IMR-90 (cell line): Measurements from ENCODE around the gene CAST. TPM values are rescaled to one million over a fixed set of nuclear protein-coding genes. Genes with fewer than 3 reads are reported as not detected.

ENCODE experiments used
- ATAC-seq: fragments of 200-7000 bp; cut with Tn5 transposase; 2 replicates; pipeline ENCODE4 v1.9.1; 2020; ENCODE audit warnings: low read depth, mild to moderate bottlenecking, moderate library complexity
- BruUV-seq: library from RNA; stranded (reverse); fragments of 400-500 nt; replicated peaks from 2 replicates; lab custom pipeline; 2021; lab: Mats Ljungman, UMichigan
- CTCF ChIA-PET: fragments of 300-600 bp; formaldehyde crosslinking; extraction: SDS; loops from one replicate; lab custom pipeline; 2021; ENCODE audit warnings: antibody characterized with exemption; lab: Yijun Ruan, JAX
- POLR2A ChIA-PET: fragments of 300-600 bp; sonication (Branson Sonifier 250); formaldehyde crosslinking; loops from one replicate; lab custom pipeline; 2022; ENCODE audit warnings: antibody characterized with exemption; ENCODE audit not compliant: unreplicated experiment; lab: Charles Lee
- DNase-seq: peaks from one replicate; pipeline ENCODE4 v3.0.0; 2013
- H2AFZ ChIP-seq: replicated peaks from 2 replicates; pipeline ENCODE3; 2013; ENCODE audit warnings: low read length, mild to moderate bottlenecking; ENCODE audit not compliant: poor library complexity
- H2AK5ac ChIP-seq: 2 replicates; pipeline ENCODE4 v1.6.1; 2013; ENCODE audit warnings: low read depth, low read length, inconsistent platforms
- H2AK9ac ChIP-seq: replicated peaks from 2 replicates; pipeline ENCODE3; 2013; ENCODE audit warnings: mild to moderate bottlenecking, low read depth, low read length, moderate library complexity; ENCODE audit not compliant: poor library complexity
- H2BK120ac ChIP-seq: 2 replicates; pipeline ENCODE4 v1.6.1; 2013; ENCODE audit warnings: low read depth, low read length, inconsistent platforms
- H2BK15ac ChIP-seq: 3 replicates; pipeline ENCODE4 v1.6.1; 2013; ENCODE audit warnings: low read depth, low read length, inconsistent platforms
- H2BK20ac ChIP-seq: 2 replicates; pipeline ENCODE4 v1.6.1; 2013; ENCODE audit warnings: low read depth, mild to moderate bottlenecking, inconsistent platforms, low read length, moderate library complexity
- H2BK5ac ChIP-seq: 2 replicates; pipeline ENCODE4 v1.6.1; 2013; ENCODE audit warnings: mild to moderate bottlenecking, low read depth, low read length, inconsistent platforms; ENCODE audit not compliant: poor library complexity, severe bottlenecking
- H3K14ac ChIP-seq: replicated peaks from 2 replicates; pipeline ENCODE4 v1.6.1; 2013; ENCODE audit warnings: low read depth, low read length, inconsistent platforms
- H3K18ac ChIP-seq: 2 replicates; pipeline ENCODE4 v1.6.1; 2013; ENCODE audit warnings: low read depth, low read length, control low read depth
- H3K23ac ChIP-seq: 2 replicates; pipeline ENCODE4 v1.6.1; 2013; ENCODE audit warnings: low read depth, low read length, inconsistent platforms
- H3K27ac ChIP-seq: 2 replicates; pipeline ENCODE4 v1.5.1; 2013; ENCODE audit warnings: mild to moderate bottlenecking, control low read depth, low read length; ENCODE audit not compliant: insufficient read depth
- H3K27me3 ChIP-seq: 2 replicates; pipeline ENCODE4 v1.6.1; 2013; ENCODE audit warnings: low read length; ENCODE audit not compliant: control insufficient read depth, insufficient read depth
- H3K36me3 ChIP-seq: 2 replicates; pipeline ENCODE4 v1.6.1; 2013; ENCODE audit warnings: low read length, mixed read lengths; ENCODE audit not compliant: control insufficient read depth, insufficient read depth
- H3K4ac ChIP-seq: 2 replicates; pipeline ENCODE4 v1.6.1; 2013; ENCODE audit warnings: low read depth, low read length, inconsistent platforms
- H3K4me1 ChIP-seq: 2 replicates; pipeline ENCODE4 v1.6.1; 2013; ENCODE audit warnings: low read length, mixed read lengths; ENCODE audit not compliant: control insufficient read depth, insufficient read depth
- H3K4me2 ChIP-seq: 2 replicates; pipeline ENCODE4 v1.6.1; 2013; ENCODE audit warnings: low read depth, mild to moderate bottlenecking, control low read depth, low read length, moderate library complexity
- H3K4me3 ChIP-seq: 2 replicates; pipeline ENCODE4 v1.5.1; 2013; ENCODE audit warnings: low read depth, mild to moderate bottlenecking, control low read depth, low read length, moderate library complexity; ENCODE audit not compliant: insufficient read depth
- H3K56ac ChIP-seq: 2 replicates; pipeline ENCODE4 v1.6.1; 2013; ENCODE audit warnings: low read length, inconsistent platforms; ENCODE audit not compliant: insufficient read depth; ENCODE audit errors: extremely low read depth
- H3K79me1 ChIP-seq, 2 experiments: 2 replicates each; pipeline ENCODE4 v1.6.1; 2013; ENCODE audit warnings: low read length in 2 of 2, inconsistent platforms in 1 of 2, low read depth in 1 of 2
- H3K9ac ChIP-seq: 2 replicates; pipeline ENCODE4 v1.6.1; 2013; ENCODE audit warnings: low read depth, low read length, control low read depth
- H3K9me1 ChIP-seq: 2 replicates; pipeline ENCODE4 v1.6.1; 2013; ENCODE audit warnings: low read length, inconsistent platforms; ENCODE audit not compliant: insufficient read depth
- H3K9me3 ChIP-seq: 2 replicates; pipeline ENCODE4 v1.6.1; 2013; ENCODE audit warnings: low read length; ENCODE audit not compliant: control insufficient read depth, insufficient read depth
- H4K20me1 ChIP-seq: 2 replicates; pipeline ENCODE4 v1.6.1; 2013; ENCODE audit warnings: low read length, inconsistent platforms; ENCODE audit not compliant: insufficient read depth
- H4K5ac ChIP-seq: 2 replicates; pipeline ENCODE4 v1.6.1; 2013; ENCODE audit warnings: mild to moderate bottlenecking, low read depth, low read length, control low read depth
- H4K8ac ChIP-seq, 2 experiments: 2 replicates each; pipeline ENCODE4 v1.6.1; 2013; ENCODE audit warnings: low read depth in 2 of 2, low read length in 2 of 2, control low read depth in 1 of 2, inconsistent platforms in 1 of 2
- H4K91ac ChIP-seq: 2 replicates; pipeline ENCODE4 v1.6.1; 2013; ENCODE audit warnings: low read depth, low read length, inconsistent platforms; ENCODE audit not compliant: insufficient read depth
- CHD1 ChIP-seq: IDR thresholded peaks from 2 replicates; pipeline ENCODE4 v1.6.1; 2012; ENCODE audit warnings: low read depth, low read length, improper control_type of control experiment
- FOS ChIP-seq: fragments of 150-350 bp; IDR thresholded peaks from 2 replicates; pipeline ENCODE4 v1.6.1; 2016; ENCODE audit warnings: low read depth, low read length
- MAZ ChIP-seq: IDR thresholded peaks from 2 replicates; pipeline ENCODE4 v1.6.1; 2012; ENCODE audit warnings: low read depth, mild to moderate bottlenecking, low read length, improper control_type of control experiment, moderate library complexity, borderline replicate concordance
- MXI1 ChIP-seq: IDR thresholded peaks from 2 replicates; pipeline ENCODE4 v1.6.1; 2012; ENCODE audit warnings: low read depth, mild to moderate bottlenecking, low read length, moderate library complexity, borderline replicate concordance
- RAD21 ChIP-seq: IDR thresholded peaks from 2 replicates; pipeline ENCODE4 v1.6.1; 2012; ENCODE audit warnings: low read length, improper control_type of control experiment
- RFX5 ChIP-seq: IDR thresholded peaks from 2 replicates; pipeline ENCODE4 v1.8.0; 2012; ENCODE audit warnings: low read depth, mild to moderate bottlenecking, low read length, moderate library complexity
- SMC3 ChIP-seq: fragments of 150-350 bp; IDR thresholded peaks from 2 replicates; pipeline ENCODE4 v1.6.1; 2016; ENCODE audit warnings: low read depth, mild to moderate bottlenecking, antibody characterized with exemption, low read length, moderate library complexity
- WGBS, 2 experiments: methylation state at CpG; one replicate each; pipeline versions ENCODE4 v1.1.5 to v1.1.7; 2013; ENCODE audit warnings: missing lambda C conversion rate in 2 of 2; ENCODE audit not compliant: insufficient read length in 1 of 2; ENCODE audit errors: extremely low coverage in 2 of 2; 5-methylcytosine and 5-hydroxymethylcytosine counted together
- dilution Hi-C: fragments of 300-500 bp; cut with HindIII; formaldehyde crosslinking; loops from one replicate; pipeline ENCODE4 v1.14.3; 2018; ENCODE audit warnings: low sequenced_read_pairs; ENCODE audit not compliant: unreplicated experiment
- in situ Hi-C: fragments of 300-500 bp; cut with MboI; formaldehyde crosslinking; loops from 3 replicates; pipeline ENCODE4 v1.14.3; 2019; ENCODE audit warnings: low sequenced_read_pairs, inconsistent platforms, mixed read lengths
- intact Hi-C: fragments of 100-400 bp; cut with micrococcal nuclease; formaldehyde crosslinking; loops from 2 replicates; pipeline ENCODE4 v1.10.0; 2022
- polyA plus RNA-seq, 3 experiments: library from polyadenylated mRNA; depleted of rRNA; stranded (reverse); fragments of >200 nt; gene quantifications; 2 replicates each; pipeline ENCODE4 v1.2.3, GENCODE V29; 2012; ENCODE audit warnings: low replicate concordance in 1 of 3
- total RNA-seq: library from RNA; depleted of rRNA; stranded (reverse); fragments of >200 nt; gene quantifications from 2 replicates; pipeline ENCODE4 v1.2.3, GENCODE V29; 2012

CAST gene
- total and polyA plus RNA-seq, 2 of the 4 experiments (the other 2 are of a cell fraction) = 91.3 to 128 TPM

- Histone ChIP-seq H2BK20ac (no peak overlapping the region), H3K79me1 (peaks cover 21 to 40% of the 10 kb centered on the region in 2 experiments), H4K20me1 (peaks cover 9% of the 10 kb centered on the region), H2BK120ac (no peak overlapping the region), H2AK5ac (no peak overlapping the region), H3K4me1 (peaks cover 2% of the 10 kb centered on the region; the same call in 1 of the 2 replicates), H3K9me3 (no peaks in the 10 kb centered on the region), H3K27ac (no peak overlapping the region), H3K9ac (no peak overlapping the region), H2AFZ (no peak overlapping the region), H4K91ac (no peak overlapping the region), H2BK5ac (no peak overlapping the region), H3K56ac (no peak overlapping the region), H4K8ac (no peak overlapping the region), H3K4ac (no peak overlapping the region), H3K9me1 (peaks cover 3% of the 10 kb centered on the region; the same call in 1 of the 2 replicates), H3K23ac (no peak overlapping the region), H3K18ac (no peak overlapping the region), H3K14ac (no peak overlapping the region), H3K4me2 (no peak overlapping the region), H2BK15ac (no peak overlapping the region), H3K4me3 (no peak overlapping the region), H3K36me3 (peaks cover 6% of the 10 kb centered on the region), H3K27me3 (no peaks in the 10 kb centered on the region), H4K5ac (no peak overlapping the region), H2AK9ac (no peak overlapping the region)
- WGBS, 2 experiments = 84% methylated on average over 6 of the region's 11 CpGs; no CpG with 5 or more reads in 1 of the 2 experiments
- dilution Hi-C loops (no loop called here), intact Hi-C loops (loop anchor here (10.0 kb wide), 1 partner anchor 336 kb away; no protein-coding TSS in a partner anchor), in situ Hi-C loops (loop anchor here (10.0 kb wide), 1 partner anchor 66 kb away; no protein-coding TSS in a partner anchor)
- ChIA-PET CTCF (interaction anchor here (1.1 kb wide), 1 partner anchor 66 kb away, joined by 3 read pairs; no protein-coding TSS in a partner anchor), POLR2A (no interaction called here)
- ATAC-seq (no peak), DNase-seq (no peak)
- BruUV-seq = no TSS peak
- TF ChIP-seq SMC3 (no peak), RFX5 (no peak), CHD1 (no peak), MXI1 (no peak), FOS (no peak), MAZ (no peak), RAD21 (no peak)
These were observed 18.7 kb downstream of the CAST start for GRCh38 chr5:96680759-96681470.
